ENCODE data around the gene IRF2BPL. TPM values are rescaled to one million over a fixed set of nuclear protein-coding genes. Genes with fewer than 3 reads are reported as not detected.

The IRF2BPL gene
- total RNA-seq, 1 experiment from 2014 or later: 16.4 TPM

DNA sequence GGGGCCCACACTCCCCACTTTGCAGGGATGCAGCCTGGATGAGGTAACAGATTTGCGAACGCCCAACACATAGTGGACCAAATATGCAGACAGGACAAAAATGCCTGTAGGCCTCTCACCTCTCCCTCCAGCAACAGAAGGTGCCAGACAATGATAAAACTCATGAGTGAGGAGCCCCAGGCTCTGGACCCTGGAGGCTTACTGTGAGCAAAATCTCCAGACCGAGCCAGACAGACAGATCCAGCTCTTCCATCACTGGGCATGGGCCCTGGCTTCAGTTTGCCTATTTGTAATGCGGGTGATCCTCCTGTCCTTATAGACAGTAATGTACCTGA, 42.3 kb downstream of the IRF2BPL start:
- H3K4me1 ChIP-seq (replicated peaks): no peaks in the 10 kb centered on the region
- DNase-seq (ENCODE audit: low read depth in 1 of 2, low spot score in 2 of 2): no peak
- no peaks in the 10 kb centered on the region for H3K27me3 ChIP-seq (replicated peaks)
- H3K9me3 ChIP-seq (replicated peaks): no peaks in the 10 kb centered on the region
- H3K36me3 ChIP-seq: no peaks in the 10 kb centered on the region
- no peak overlapping the region for H3K4me3 ChIP-seq
- H3K27ac ChIP-seq: no peak overlapping the region

DNA sequence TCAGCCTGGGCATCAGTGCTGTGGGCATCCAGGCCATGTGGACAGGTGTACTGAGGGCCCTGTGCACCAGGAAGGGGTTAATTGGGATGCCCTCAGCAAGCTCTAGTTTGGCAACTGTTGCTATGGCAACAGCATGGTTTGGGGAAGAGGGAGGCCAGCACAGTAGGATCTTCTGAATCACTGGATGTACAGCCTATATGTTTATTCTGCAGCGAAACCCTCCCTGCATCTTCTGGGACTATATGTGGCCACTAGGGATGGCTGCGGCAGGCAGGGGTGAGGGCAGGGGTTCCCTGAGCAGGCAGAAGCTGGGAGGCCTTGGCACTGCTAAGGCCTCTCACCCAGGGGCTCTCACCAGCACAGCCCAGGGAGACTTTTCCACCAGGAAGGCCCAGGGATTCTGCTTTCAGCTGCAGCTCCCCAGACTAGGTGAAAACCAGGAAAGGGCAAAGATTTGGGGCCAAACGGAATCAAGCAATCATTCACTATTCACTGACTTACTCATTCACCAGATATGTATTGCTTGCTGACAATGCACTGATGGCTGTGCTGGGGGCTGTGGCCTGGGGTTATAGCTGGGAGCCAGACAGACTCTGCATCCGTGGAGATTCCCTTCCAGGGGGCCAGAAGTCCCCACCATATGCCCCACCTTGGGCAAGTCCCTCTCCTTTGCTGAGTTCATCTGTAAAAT, 42.8 kb downstream of the IRF2BPL start:
- H3K27ac ChIP-seq: no peak overlapping the region
- H3K36me3 ChIP-seq: no peaks in the 10 kb centered on the region
- no peak overlapping the region for H3K4me3 ChIP-seq
- H3K4me1 ChIP-seq (replicated peaks): no peaks in the 10 kb centered on the region
- DNase-seq (ENCODE audit: low read depth in 1 of 2, low spot score in 2 of 2): no peak
- no peaks in the 10 kb centered on the region for H3K9me3 ChIP-seq (replicated peaks)
- H3K27me3 ChIP-seq (replicated peaks): no peaks in the 10 kb centered on the region

DNA sequence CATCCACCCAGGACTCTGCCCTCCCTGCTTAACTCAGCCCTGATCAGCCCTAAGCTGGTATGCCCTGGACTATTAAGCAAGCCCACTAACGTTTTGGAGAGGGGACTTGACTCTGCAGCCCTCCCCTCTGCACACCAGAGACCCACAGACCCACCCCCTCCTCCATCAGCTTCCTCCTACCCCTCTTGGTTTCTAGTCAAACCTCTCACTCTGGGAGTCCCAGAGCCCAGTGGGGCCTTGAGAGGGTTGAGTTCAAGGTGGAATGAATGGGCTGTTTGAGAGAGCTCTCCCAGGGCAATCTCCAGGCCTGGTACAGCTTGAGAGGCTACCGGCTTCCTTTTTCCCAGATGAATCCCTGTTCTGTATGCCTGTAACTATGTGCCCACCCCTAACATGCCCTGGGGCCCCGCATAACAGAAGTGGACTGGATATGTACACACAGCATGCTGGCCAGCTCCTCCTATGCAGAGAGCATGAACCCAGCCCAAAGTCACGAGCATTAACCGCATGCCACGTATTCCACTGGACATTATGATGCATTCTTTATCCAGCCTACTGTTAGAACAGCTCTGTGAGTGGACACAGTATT, 43.6 kb downstream of the IRF2BPL start:
- no peak overlapping the region for H3K27ac ChIP-seq

DNA sequence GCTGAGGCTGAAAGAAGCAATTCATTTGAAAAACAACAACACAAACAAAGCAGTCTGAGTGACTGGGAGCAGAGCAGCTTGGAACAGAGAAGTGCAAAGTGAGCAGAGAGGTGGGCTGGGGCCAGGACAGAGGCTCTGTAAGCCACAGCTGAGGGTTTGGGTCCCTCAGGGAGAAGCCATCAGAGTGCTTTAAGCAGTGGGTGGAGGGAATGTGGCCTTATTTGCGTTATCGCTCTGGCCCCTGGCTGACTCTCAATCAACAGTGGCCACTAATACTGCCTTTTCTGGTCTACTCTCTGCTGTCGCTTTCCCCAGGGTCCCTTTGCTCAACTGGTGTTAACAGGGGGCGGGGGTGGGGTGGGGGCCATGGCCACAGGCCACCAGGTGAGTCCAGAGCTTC, 44.2 kb downstream of the IRF2BPL start:
- no peaks in the 10 kb centered on the region for H3K9me3 ChIP-seq (replicated peaks)
- no peak for DNase-seq (ENCODE audit: low read depth in 1 of 2, low spot score in 2 of 2)
- no peak overlapping the region for H3K4me3 ChIP-seq
- H3K27me3 ChIP-seq (replicated peaks): no peaks in the 10 kb centered on the region
- no peaks in the 10 kb centered on the region for H3K4me1 ChIP-seq (replicated peaks)
- H3K36me3 ChIP-seq: no peaks in the 10 kb centered on the region
- no peak overlapping the region for H3K27ac ChIP-seq

More for the DNA sequence above, 43.6 kb downstream of the IRF2BPL start:
- Histone ChIP-seq H3K9me3 (replicated peaks) (no peaks in the 10 kb centered on the region), H3K4me3 (no peak overlapping the region), H3K36me3 (no peaks in the 10 kb centered on the region), H3K27me3 (replicated peaks) (no peaks in the 10 kb centered on the region), H3K4me1 (replicated peaks) (no peaks in the 10 kb centered on the region)
- no peak for DNase-seq (ENCODE audit: low read depth in 1 of 2, low spot score in 2 of 2)

DNA sequence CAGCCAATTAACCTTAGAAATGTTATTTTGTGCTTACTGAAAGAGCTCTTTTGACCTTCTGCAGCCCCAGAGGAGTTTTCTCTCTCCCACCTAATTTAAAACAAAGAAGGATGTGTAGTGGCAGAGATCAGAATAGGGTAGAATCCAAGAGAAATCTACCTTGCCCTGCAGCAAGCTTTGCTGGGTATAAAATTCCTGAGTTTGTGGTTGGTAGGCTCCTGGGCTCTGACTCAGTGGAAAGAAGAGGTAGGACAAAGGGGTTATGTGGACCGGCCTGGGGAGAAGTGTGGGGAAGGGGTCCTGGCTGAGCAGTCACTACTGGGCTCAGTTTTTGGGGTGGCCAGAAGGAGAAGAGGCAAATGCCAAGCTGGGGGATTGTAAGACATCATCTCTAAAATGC, 46.8 kb downstream of the IRF2BPL start:
- Histone ChIP-seq H3K9me3 (replicated peaks) (no peaks in the 10 kb centered on the region), H3K4me1 (replicated peaks) (no peaks in the 10 kb centered on the region), H3K36me3 (no peaks in the 10 kb centered on the region), H3K27me3 (replicated peaks) (no peaks in the 10 kb centered on the region), H3K4me3 (no peak overlapping the region), H3K27ac (no peak overlapping the region)
- no peak for DNase-seq (ENCODE audit: low read depth in 1 of 2, low spot score in 2 of 2)

DNA sequence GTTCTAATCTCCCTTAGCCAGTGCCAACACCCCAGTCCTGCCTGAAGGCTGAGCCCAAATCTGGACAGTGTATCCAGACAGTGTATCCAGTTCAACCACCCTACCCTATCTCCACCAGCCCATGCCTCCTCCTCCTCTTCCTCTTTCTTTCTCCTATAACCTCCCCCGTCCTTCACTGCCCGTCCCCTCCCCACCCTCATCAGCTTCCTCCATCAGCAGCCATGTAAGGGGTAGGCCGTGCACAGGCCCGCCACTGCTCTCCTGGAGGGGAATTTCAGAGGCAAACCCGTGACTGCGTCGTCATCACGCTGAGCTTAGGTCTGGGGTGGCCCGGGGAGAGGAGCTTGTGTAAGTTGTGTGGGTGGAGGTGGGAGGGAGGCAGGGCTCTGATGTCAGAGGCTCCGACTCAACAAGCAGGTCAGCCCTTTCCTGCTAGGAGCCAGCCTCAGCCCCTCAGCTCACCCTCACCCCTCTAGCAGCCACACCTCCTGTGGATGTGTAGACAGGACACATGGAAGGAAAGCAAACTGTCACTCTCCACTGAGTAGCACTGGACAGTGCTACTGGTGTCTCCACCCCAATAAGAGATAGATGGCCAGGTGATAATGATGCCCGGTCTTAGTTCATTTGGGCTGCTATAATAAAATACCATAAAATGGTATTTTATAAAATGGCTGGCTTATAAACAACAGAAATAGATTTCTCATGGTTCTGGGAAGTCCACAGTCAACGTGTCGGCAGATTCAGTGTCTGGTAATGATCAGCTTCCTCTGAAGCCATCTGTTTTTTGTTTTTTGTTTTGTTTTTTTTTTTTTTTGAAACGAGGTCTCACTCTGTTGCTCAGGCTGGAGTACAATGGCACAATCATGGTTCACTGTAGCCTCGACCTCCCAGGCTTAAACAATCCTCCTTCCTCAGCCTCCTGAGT, 50.5 kb downstream of the IRF2BPL start:
- Histone ChIP-seq H3K4me1 (replicated peaks) (no peaks in the 10 kb centered on the region), H3K27me3 (replicated peaks) (no peaks in the 10 kb centered on the region), H3K27ac (no peak overlapping the region), H3K4me3 (no peak overlapping the region), H3K9me3 (replicated peaks) (no peaks in the 10 kb centered on the region), H3K36me3 (no peaks in the 10 kb centered on the region)
- DNase-seq (ENCODE audit: low read depth in 1 of 2, low spot score in 2 of 2): no peak

DNA sequence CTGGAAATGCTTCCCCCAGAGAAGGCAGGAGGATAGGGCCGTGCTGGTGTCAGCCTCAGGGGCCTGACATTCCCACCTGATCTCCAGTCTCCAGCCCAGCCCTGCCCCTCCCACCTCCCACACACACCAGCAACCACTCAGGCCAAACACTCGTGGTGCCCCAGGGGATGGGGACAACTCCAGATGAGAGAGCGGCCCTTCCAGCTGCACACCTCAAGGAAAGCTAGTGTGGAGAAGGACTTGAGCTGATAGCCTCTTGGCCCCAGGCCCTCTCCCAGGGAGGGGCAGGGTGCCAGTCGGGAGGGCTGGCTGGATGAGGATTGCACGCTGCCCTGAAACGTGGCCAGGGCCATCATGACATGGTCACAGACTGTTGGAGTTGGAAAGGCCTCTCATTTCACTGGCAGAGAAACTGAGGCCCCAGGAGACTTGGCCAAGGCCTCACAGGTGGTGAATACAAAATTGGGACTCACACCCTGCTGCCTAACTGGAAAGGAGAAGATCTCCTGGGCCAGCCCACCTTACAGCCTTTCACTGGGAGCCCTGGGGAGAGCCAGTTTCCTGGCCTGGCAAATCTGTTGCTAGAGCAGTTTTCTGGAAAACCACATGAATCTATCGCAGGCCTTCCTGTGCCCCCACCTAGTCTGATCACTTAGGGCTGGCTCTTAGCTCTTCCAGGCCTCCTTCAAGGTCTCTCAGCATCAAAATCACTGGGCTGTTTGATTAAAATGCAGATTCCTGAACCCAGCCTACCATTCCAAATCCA, 52.1 kb downstream of the IRF2BPL start:
- Histone ChIP-seq H3K9me3 (replicated peaks) (no peaks in the 10 kb centered on the region), H3K27ac (no peak overlapping the region), H3K4me3 (no peak overlapping the region), H3K27me3 (replicated peaks) (no peaks in the 10 kb centered on the region), H3K4me1 (replicated peaks) (no peaks in the 10 kb centered on the region), H3K36me3 (no peaks in the 10 kb centered on the region)
- no peak for DNase-seq (ENCODE audit: low read depth in 1 of 2, low spot score in 2 of 2)

DNA sequence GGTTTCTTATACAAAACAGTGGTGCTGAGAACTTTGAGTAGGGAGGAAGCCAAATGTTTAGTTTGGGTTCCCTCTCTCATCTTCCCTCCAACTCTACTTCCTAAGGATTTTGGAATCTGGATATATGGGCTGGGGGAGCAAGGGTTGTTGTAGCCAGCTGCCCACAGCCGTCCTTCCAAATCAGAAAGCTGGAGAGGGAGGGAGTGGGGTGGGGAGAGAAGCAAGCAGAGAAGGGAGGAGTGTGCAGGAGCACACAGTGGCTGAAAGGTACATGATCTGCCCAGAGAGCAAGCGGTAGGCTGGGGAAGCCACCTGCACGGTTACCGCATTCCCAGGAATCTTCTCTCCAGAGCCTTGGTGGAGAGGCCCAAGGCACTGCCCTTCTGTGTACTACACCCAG, 52.7 kb downstream of the IRF2BPL start:
- no peak for DNase-seq (ENCODE audit: low read depth in 1 of 2, low spot score in 2 of 2)
- no peaks in the 10 kb centered on the region for H3K4me1 ChIP-seq (replicated peaks)
- no peaks in the 10 kb centered on the region for H3K27me3 ChIP-seq (replicated peaks)
- H3K27ac ChIP-seq: no peak overlapping the region
- H3K36me3 ChIP-seq: no peaks in the 10 kb centered on the region
- H3K9me3 ChIP-seq (replicated peaks): no peaks in the 10 kb centered on the region
- no peak overlapping the region for H3K4me3 ChIP-seq

DNA sequence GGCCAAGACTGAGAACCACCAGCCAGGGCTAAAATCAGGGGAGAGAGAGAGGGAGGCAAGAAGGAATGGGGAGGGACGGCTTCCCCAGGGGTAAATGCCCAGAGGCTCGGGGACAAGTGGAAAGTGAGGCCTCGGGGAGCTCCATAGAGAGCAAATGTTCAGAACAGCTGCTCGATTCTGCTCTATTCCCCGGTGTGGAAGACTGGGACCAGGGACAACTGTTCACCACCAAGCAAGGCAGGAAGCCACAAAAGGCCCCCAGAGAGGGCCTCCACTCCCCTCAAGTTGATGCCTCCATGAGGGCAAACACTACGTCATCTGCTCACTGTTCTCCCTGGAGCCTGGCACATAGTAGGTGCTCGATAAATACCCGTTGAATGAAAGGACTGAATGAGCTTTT, 53.5 kb downstream of the IRF2BPL start:
- H3K27ac ChIP-seq: no peak overlapping the region
- no peaks in the 10 kb centered on the region for H3K9me3 ChIP-seq (replicated peaks)
- H3K4me1 ChIP-seq (replicated peaks): no peaks in the 10 kb centered on the region
- no peak overlapping the region for H3K4me3 ChIP-seq
- H3K36me3 ChIP-seq: peaks cover 3% of the 10 kb centered on the region; the same call in 1 of the 2 replicates
- DNase-seq (ENCODE audit: low read depth in 1 of 2, low spot score in 2 of 2): no peak
- H3K27me3 ChIP-seq (replicated peaks): no peaks in the 10 kb centered on the region

Other genes with a start within 250 kb of the IRF2BPL start
- gene ANGEL1, start 215.8 kb downstream of the IRF2BPL start, total RNA-seq (2014; rRNA removed; shearing (Covaris generic)): 3.0 and 4.7 TPM in 2 replicates
- not detected in 2 replicates for gene LRRC74A, start 202.3 kb downstream of the IRF2BPL start, total RNA-seq (2014; rRNA removed; shearing (Covaris generic))
- 8.8 and 11.0 TPM in 2 replicates for gene CIPC, start 69.5 kb upstream of the IRF2BPL start, total RNA-seq (2014; rRNA removed; shearing (Covaris generic))
- gene ZDHHC22, start 113.1 kb upstream of the IRF2BPL start, total RNA-seq (2014; rRNA removed; shearing (Covaris generic)): 0.03 TPM in 1 of 2 replicates, not detected in the other
- 0.66 TPM in 1 of 2 replicates, not detected in the other for gene TMEM63C, start 153.1 kb upstream of the IRF2BPL start, total RNA-seq (2014; rRNA removed; shearing (Covaris generic))
- gene NGB, start 242.5 kb upstream of the IRF2BPL start, total RNA-seq (2014; rRNA removed; shearing (Covaris generic)): not detected in 2 replicates

Measured in SJSA1 (cell line).